ENCODE data around the gene ABCA6.

ABCA6 gene

DNA sequence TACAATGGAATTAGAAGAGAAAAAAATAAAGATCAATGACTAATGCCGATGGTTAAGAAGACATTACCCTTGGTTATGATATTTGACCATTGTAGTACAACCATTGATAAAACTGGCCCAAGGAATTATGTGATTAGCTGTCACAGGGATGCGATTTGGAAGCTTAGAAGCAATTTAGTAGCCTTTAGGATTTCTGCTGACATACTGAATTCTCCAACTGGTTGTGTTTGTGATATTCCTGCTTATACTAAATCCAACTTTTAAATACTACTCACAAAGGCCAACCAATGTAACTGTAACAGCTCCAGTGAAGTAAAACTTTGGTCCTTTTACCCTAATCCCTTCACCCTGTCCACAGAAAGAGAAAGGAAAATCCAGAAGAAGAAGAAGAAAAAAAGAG is 31.4 kb upstream of the ABCA6 start:
- TF ChIP-seq REST (IDR thresholded peaks at IDR 0.05; ENCODE audit: insufficient read depth in 1 of 2, low read depth in 2 of 2, low read length in 2 of 2), result no peak
- no peak for TF ChIP-seq POLR2AphosphoS5 (IDR thresholded peaks at IDR 0.05; ENCODE audit: low read depth, low read length)
- TF ChIP-seq FOXP2 (optimal IDR thresholded peaks at IDR 0.05; ENCODE audit: borderline replicate concordance, extremely low read depth, extremely low read length, insufficient read depth), result no peak
- TF ChIP-seq SIN3A (IDR thresholded peaks at IDR 0.05; ENCODE audit: borderline replicate concordance, insufficient read depth, low read length), result no peak
- no peak for TF ChIP-seq TAF1 (IDR thresholded peaks at IDR 0.05; ENCODE audit: borderline replicate concordance, insufficient read depth, low read length)

DNA sequence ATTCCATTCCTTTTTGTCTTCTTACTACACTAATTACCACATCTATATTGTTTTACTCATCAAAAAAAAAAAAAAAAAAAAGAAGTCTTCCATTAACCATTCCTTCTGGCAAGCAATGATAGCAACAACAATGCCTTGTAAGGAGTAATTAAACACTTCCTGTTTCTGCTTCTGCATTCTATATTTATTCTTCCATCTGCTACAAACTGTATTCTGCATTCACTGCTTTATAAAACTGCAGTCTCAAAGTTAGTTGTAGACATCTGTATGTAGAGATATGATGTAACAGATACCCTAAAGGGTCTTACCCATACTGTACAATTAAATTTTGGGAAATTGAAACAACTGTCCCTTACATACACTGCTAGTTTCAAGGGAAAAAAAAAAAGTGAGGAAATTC is 28.7 kb upstream of the ABCA6 start:
- no peak for TF ChIP-seq REST (IDR thresholded peaks at IDR 0.05; ENCODE audit: insufficient read depth in 1 of 2, low read depth in 2 of 2, low read length in 2 of 2)
- TF ChIP-seq FOXP2 (optimal IDR thresholded peaks at IDR 0.05; ENCODE audit: borderline replicate concordance, extremely low read depth, extremely low read length, insufficient read depth), result no peak
- TF ChIP-seq SIN3A (IDR thresholded peaks at IDR 0.05; ENCODE audit: borderline replicate concordance, insufficient read depth, low read length), result no peak
- TF ChIP-seq POLR2AphosphoS5 (IDR thresholded peaks at IDR 0.05; ENCODE audit: low read depth, low read length), result no peak
- TF ChIP-seq TAF1 (IDR thresholded peaks at IDR 0.05; ENCODE audit: borderline replicate concordance, insufficient read depth, low read length), result no peak

- no peak for TF ChIP-seq SIN3A (IDR thresholded peaks at IDR 0.05; ENCODE audit: borderline replicate concordance, insufficient read depth, low read length)
- no peak for TF ChIP-seq TAF1 (IDR thresholded peaks at IDR 0.05; ENCODE audit: borderline replicate concordance, insufficient read depth, low read length)
- TF ChIP-seq POLR2AphosphoS5 (IDR thresholded peaks at IDR 0.05; ENCODE audit: low read depth, low read length), result no peak
- peak in 1 of 2 experiments; percentile 72; a peak in 2 of 4 replicates for TF ChIP-seq REST (IDR thresholded peaks at IDR 0.05; ENCODE audit: insufficient read depth in 1 of 2, low read depth in 2 of 2, low read length in 2 of 2)
- no peak for TF ChIP-seq FOXP2 (optimal IDR thresholded peaks at IDR 0.05; ENCODE audit: borderline replicate concordance, extremely low read depth, extremely low read length, insufficient read depth)
Observed at GRCh38 chr17:69166957-69167356, 25.3 kb upstream of the ABCA6 start.

DNA sequence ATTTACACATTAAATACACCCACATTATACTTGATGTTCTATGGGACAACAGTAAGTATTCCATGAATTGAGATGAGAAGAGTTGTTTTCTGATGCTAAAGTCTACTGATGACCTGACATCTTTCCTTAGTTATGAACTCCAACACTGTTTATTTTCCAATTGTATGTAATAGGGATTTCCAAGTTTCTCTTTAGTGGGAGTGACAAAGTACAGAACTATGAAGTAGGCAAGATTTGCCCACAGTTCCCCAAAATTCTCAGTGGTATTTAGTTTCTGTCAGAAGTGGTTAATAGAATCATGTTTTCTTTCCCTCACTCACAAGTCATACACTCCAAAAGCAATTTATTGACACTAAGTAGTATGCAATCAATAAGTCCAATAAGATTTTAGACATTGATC is 22.5 kb upstream of the ABCA6 start:
- TF ChIP-seq REST (IDR thresholded peaks at IDR 0.05; ENCODE audit: insufficient read depth in 1 of 2, low read depth in 2 of 2, low read length in 2 of 2), result no peak
- TF ChIP-seq POLR2AphosphoS5 (IDR thresholded peaks at IDR 0.05; ENCODE audit: low read depth, low read length), result no peak
- TF ChIP-seq TAF1 (IDR thresholded peaks at IDR 0.05; ENCODE audit: borderline replicate concordance, insufficient read depth, low read length), result no peak
- no peak for TF ChIP-seq FOXP2 (optimal IDR thresholded peaks at IDR 0.05; ENCODE audit: borderline replicate concordance, extremely low read depth, extremely low read length, insufficient read depth)
- TF ChIP-seq SIN3A (IDR thresholded peaks at IDR 0.05; ENCODE audit: borderline replicate concordance, insufficient read depth, low read length), result no peak

DNA sequence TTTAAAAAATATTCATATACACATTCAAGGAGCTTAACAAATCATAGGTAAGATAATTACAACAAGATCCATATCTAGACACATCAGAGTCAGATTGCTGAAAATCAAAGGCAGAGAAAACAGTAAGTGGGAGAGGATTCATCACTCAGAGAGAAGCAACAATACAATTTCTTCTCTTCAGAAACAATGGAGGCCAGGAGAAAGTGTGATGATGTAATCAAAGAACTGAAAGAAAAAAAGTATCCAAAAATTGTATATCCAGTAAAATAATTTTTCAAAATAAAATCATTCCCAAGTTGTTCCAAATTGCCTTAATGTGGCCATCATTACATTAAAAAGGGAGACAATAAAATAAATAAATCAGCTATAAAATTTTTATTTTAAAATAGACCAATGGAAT is 17.7 kb upstream of the ABCA6 start:
- TF ChIP-seq POLR2AphosphoS5 (IDR thresholded peaks at IDR 0.05; ENCODE audit: low read depth, low read length) (no peak), SIN3A (IDR thresholded peaks at IDR 0.05; ENCODE audit: borderline replicate concordance, insufficient read depth, low read length) (no peak), FOXP2 (optimal IDR thresholded peaks at IDR 0.05; ENCODE audit: borderline replicate concordance, extremely low read depth, extremely low read length, insufficient read depth) (no peak), TAF1 (IDR thresholded peaks at IDR 0.05; ENCODE audit: borderline replicate concordance, insufficient read depth, low read length) (no peak), REST (IDR thresholded peaks at IDR 0.05; ENCODE audit: insufficient read depth in 1 of 2, low read depth in 2 of 2, low read length in 2 of 2) (no peak)

All from PFSK-1 (cell line).